ENCODE results near the gene ADGRL1. TPM values are rescaled to one million over a fixed set of nuclear protein-coding genes. Genes with fewer than 3 reads are reported as not detected.

Gene ADGRL1
- total RNA-seq, 1 donor from 2014 or later, result 47.9 TPM

DNA sequence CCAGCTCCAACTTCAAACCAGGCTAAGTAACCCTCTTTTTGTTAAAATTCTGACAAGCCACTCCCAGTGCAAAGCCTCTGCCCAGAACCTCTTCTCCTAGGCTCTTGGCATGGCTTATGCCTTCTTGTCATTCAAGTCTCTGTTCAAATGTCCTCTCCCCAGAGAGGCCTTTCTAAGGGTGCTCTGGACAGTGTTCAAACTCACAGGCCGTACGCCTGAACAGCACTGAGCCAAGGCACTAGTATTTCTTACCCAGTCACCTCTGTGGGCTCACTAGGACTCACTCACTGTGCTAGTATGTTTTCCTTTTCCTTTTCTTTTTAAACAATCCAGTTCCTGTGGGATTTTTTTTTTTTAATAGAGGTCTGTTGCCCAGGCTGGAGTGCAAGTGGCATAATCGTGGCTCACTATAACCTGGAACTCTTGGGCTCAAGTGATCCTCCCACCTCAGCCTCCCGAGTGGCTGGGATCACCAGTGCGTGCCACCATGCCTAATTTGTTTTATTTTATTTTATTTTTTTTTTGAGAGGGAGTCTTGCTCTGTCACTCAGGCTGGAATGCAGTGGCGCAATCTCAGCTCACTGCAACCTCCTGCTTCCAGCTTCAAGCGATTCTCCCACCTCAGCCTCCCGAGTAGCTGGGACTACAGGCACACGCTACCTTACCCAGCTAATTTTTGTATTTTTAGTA, 67.2 kb downstream of the ADGRL1 start:
- DNase-seq, result no peak

DNA sequence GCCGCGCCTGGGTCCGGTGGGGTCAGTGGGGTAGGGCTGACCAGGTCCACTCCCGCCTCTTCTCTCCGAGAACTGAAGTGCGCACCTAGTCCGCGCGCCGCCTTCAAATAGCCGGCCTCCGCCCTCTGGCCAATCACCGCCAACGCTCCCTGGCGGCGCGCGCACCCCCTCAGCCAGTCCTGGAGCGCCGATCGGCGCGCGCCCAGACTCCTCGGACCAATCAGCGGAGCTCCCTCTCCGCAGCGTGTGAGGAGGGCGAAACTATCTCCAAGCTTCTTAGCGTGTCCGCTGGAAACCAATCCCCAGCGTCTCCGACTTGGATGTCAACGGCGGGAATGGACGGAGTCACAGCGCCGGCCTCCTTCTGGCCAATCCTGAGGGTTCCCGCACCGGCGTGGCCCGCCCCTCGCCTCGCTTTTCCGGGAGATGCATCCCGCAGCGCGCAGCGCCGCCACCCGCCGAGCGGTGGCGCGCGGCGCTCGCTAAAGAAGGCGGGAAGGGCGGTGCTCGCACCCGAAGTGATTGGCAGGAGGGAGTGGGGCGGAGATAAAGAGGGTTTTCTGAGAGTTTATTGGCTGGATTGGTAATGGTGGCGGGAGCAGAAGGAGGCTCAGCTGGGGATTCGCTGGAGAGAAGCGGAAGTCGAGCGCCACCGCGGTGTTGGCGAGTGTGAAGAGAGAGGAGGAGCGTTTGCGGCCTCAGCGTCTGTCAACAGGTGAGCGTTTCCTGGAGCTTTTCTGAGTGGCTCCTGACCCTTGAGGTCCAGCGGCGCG, 69.3 kb downstream of the ADGRL1 start, which contains the start of gene ASF1B:
Gene ASF1B (minus strand): TSS at position 81 of the 773 bp plus-strand sequence. CDS start 133 bp downstream, outside the sequence.
- peak; percentile 99 for DNase-seq

DNA sequence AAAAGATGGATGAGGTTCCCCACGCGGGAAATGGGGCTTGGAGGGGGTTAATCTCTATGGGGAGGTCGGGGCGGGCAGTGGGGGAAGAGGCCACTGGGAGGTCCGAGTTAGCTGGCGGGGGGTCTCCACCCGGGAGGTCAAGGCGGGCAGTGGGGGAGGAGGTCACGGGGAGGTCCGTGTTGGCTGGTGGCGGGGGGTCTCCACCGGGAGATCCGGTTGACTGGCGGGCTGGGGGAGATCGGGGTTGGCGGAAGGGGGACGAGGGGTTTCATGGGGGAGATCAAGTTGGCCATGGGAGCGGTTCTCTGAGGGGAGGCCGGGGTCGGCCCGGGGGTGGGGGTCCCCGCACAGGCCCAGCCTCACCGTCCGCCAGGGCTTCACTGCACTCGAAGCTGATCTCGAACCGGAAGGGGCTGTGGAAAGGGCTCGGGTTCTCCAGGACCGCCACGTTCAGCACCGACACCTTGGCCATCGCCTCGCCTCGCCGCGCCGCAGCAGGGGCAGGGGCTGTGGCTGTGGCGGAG, 69.9 kb downstream of the ADGRL1 start:
- no peak for DNase-seq

DNA sequence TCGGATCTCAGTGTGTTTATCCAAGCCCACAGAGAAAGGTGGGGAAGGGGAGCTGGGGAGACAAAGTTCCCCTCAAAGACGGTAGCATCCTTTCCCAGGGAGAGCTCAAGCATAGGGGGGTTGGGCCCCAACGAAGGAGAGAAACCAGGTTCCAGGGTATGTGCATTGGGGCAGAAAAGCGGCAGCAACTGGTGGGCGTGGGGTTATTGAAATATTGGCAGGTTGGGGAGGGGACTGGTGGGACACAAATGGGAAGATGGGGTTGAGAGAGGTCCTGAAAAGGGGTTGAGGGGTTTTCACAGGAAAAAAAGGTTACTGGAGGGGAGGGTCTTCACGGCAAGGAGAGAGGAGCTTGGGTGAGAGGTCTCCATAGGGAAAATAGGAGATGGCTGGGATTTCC, 70.6 kb downstream of the ADGRL1 start:
- no peak for DNase-seq

DNA sequence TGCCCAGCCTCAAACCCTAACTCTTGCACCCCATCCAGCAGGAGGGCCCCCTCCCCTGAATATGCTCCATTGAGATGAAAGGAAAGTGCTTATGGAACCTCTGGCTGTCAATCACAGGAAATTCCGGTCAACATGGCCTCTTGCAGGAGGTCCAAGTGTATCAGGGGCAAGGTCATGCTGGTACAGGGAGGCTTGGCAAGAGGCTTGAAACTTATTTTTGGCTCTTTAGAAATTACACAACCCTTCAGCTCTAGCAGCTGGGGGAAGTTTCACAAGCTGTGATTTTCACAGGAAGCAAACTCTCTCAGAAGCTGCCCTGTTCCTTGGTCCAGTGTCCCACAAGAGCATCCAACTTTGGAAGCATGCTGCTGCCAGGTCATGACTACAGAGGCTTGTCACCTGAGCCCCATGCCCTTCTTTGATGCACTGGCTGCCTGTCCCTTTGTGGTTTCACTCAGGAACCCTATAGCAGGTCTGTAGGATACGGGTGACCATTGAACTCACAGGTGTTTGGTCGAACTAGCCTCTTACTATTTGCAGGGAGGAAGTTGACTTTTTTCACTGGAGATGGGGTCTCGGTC, 78.0 kb downstream of the ADGRL1 start:
- no peak for DNase-seq

DNA sequence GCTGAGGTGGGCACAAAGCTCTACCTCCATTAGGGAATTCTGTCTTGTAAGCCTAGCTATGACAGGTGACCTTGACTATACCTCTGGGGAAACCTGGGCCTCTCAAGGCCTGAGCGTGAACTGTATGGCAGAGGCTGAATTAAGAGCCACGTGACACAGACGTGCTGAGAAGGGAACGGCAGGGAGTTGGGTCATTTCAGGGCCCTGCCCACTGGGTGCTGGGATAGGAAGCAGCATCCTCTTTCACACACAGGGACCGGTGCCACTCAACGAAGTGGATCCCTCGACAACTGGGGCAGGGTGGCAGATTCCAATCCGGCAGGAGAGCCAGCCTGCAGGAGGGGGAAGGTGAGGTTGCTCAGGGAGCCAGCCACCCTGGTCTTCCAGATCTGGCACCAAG, 78.8 kb downstream of the ADGRL1 start:
- DNase-seq, result no peak

DNA sequence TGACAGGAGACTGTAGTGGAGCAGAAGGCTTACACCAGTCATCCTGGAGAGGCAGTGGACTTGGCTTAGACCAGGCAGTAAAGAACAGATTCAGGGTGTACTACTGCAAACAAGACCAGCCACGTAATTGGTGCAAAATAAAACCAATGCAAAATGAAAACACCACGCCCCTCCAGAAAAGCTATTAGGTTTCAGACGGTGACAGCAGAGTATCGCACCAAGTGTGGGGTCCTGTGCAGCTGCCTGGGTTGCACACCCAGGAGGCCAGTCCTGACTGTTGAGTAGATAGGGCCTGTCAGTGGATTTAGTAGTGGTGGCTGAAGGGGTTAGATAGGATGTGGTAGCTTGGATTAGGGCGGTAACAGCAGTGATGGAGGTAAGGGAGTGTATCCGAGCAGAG, 83.0 kb downstream of the ADGRL1 start:
- no peak for DNase-seq

DNA sequence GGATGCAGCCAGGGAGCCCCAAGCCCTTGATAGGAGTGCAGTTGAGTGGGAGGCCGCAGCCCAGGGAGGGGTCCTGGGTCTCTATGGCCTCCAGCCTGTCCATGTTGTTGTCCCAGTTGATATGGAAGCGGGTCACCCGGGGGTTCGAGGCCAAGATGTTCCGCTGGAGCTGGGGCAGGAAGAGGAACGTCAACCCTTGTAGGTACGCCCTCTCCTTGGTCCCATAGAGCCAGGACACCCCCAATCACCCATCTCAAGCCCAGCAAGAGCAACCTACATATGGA, 85.5 kb downstream of the ADGRL1 start:
- DNase-seq, result no peak

DNA sequence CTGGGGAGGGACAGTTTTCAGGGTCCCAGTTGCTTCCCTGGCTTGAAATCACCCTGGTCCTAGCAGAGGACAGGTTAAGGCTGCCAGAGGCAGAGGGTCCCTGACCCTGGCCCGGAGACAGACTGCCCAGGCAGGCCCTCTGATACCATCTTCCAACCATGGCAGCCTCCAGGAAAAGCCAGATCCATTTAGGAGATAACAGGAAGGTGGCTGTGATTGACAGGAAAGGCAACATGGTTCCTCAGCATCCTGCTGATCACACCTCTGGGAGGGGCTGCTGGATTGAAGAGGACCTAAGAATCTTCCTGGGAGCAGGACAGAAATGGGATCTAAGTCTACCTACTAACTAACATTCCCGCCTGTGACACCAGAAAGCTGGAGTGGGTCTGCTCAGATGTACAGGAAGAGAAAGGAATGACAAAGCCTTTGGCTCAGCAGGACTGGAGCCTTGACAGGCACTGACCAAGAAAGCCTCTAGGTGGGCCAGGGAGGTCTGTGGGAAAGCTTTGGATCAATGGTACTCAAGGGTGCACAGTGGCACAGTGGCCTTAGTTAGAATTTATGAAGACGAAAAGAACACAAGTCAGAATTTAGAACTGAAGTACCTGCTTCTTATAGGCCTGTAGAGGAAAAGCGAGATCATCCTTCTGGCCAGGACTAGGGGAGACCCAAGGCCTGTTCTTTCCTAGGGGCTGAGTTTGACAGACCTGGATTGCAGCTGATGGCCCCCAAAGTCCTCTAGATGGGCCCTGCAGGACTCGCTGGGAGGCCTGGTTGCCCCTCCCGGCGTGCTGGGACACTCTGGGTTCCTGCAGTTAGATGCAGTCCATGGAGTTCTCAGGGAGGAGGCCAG, 86.1 kb downstream of the ADGRL1 start:
- no peak for DNase-seq

DNA sequence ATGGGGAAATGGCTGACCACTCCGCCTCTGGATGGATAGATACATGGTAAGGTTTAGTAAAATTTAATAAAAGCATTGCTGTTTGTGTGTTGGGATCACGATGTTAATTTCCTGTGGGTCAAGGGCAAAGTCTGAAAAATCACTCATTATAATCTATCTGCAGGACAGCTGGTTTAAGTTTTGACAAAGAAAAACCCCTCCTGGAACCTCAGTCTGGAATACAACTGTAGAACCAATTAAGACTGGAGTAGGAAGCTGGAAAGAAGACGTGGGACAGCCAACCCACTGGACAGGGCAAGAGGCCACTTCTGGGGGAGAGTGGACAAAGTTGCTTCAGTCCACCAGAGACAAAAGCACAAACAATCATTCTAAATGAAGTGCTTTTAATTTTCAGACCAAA, 86.8 kb downstream of the ADGRL1 start:
- DNase-seq, result no peak

DNA sequence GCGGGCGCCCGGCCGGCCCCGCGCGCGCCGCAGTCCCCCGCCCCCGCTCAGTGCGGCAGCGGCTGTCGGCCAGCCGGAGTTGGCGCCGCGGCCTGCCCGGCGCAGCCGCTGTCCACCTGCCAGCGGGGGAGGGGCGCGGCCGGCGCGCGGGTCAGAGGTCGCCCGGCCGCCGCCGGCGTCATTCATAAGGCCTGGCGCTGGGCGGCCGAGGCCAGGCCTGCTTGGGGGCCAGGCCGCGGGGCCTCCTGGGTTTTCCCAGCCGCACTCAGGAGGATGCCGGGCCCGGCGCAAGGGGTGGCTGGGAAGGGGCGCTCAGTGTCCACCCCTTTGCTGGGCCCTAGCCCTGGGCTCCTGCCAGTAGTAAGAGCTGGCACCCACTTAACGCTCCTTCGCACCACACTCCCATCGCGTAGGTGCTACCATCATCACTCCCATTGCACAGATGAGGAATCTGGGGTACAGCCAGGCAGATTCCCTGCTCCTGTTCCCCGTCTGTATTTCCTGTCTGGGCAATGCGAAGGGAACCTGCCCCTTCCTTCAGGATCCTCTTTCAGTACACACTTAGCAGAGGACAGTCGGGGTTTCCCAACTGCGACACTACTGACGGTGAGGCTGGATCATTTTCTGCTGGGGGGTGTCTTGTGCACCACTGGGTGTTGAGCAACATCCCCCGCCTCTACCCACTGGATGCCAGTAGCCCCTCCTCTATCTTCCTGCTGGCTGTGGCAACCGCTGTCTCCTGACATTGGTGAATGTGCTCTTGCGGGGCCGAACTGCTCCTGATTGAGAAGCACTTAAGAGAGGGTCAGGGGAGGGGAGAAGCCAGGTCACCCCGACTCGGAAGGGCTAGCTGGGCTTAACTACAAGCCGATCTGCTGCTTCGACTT, 87.6 kb downstream of the ADGRL1 start:
- DNase-seq, result peak; percentile 73

DNA sequence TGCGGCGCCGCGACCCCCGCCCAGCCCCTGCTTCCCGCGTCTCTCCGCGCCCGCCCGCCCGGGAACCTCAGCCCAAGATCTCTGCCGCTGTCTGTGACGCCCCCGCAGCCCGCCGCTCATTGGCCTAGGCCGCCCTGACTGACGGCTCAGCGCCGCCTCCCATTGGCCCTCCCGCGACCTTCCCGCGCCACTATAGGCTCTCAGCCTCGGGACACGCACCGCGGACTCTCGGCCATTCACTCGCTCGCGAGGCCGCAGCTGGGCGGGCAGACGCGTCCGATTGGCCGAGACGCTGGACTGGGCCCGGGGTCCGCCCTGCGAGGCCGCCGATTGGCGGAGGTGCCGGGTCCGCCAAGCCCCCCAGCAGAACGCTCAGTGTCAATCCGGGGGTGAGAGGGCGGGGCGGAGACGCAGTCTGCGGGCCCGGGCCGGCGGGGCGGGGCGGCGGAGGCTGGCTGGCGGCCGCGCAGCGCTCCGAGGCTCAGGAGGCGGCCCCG, 88.3 kb downstream of the ADGRL1 start, which contains the start of gene PRKACA:
Gene PRKACA (minus strand): TSS at position 95 of the 497 bp plus-strand sequence. CDS start 215 bp downstream, outside the sequence.
- peak; percentile 99 for DNase-seq

DNA sequence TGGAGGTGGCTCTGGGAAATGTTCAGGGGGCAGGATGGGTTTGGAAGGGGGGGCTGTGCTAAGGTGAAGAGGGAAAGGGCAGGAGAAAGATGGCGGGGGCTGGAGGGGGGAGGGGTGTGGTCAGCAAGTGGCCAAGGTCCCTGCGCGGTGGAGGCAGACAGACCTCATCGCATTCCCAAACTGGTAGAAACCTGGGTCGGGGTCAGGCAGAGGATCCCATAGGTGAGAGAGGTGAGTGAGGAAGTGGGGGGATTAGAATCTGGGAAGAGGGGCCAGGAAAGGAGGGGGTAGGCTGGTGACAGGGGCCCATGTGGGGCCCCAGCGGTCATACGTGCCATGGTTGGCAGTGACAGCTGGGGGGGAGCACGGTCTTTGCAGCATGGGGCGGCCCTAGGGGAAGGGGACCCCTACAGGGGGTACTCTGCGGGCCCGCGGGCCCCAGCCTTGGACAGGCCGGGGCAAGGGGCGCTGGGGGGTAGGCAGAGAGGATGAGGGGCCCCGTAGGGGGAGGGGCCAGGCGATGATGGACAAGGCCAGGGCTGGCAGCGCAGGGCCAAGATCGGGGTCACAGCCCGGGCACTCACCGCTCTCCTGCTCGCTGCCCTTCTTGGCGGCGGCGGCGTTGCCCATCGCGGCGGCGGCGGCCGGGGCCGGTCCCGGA, 88.9 kb downstream of the ADGRL1 start:
- DNase-seq, result no peak

DNA sequence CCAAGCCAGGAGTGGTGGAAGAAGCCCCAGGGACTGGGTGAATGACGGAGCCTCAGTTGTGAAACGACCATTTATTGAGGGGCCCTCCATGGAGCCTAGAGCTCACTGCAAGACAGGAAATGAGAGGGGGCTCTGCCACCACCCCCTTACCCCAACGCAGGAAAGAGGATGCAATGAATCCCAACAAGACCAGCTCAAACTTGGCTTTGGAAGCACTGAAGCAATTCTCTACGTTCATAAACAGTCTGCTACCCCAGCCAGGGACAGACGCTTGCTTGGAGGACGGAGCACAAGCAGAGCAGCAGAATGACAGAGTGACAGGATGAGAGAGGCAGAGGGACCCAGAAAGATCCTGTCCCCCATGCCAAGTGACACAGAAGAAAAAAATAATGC, 89.4 kb downstream of the ADGRL1 start:
- no peak for DNase-seq

DNA sequence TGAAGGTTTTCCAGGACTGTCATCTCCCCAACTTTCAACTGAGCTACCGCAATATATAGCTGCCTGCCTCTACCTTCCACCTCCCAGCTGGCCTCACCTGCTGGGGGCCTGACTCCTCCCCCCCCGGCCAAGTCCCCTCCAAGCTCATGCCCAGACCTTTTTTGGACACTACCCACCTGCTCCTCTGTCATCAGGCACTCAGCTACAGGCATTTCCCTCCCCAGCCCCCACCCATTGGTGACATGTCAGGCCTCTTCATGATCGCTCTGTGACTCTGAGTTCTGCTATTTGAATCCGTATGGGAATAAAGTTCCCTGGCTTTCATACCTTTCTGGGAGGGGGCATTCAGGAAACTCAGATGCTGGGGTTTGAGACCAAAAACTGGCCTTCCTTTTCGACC, 90.2 kb downstream of the ADGRL1 start:
- no peak for DNase-seq

DNA sequence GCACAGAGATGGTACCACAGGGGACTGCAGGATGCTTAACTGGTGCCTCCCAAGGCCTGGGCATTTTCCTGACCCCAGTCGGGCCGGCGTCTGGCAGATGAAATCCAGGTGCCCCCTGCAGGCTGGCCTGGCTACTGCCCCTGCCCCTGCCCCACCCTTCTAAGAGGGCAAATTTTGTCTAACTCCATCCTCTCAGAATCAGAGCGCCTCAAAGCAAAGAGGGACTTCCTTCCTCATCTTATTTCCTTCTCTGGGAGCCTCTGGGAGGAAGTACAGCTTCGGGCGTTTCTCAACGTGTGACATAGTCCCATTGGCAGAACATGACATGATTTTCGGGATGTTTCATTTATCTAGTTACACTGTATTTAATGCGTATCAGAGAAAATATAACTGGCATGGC, 91.1 kb downstream of the ADGRL1 start:
- no peak for DNase-seq

DNA sequence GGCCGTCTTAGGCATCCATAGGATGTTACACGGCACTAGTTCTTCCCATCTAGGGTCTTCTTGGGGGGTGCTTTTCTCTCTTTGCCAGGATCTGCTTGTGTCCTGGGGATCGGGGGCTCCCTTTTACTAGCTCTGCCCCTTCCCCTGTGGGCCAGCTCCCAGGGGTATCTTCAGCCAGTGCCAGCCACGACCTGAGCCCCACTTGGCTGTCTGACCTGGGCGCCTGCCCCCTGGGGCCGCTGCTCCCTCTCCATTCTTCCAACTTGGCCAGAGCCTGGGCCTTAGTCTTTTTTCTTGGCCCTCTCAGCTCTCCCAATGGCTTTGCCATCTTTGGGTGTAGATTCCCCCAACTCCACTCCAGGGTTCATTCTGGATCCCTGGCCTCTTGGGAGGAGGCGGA, 91.5 kb downstream of the ADGRL1 start:
- no peak for DNase-seq

DNA sequence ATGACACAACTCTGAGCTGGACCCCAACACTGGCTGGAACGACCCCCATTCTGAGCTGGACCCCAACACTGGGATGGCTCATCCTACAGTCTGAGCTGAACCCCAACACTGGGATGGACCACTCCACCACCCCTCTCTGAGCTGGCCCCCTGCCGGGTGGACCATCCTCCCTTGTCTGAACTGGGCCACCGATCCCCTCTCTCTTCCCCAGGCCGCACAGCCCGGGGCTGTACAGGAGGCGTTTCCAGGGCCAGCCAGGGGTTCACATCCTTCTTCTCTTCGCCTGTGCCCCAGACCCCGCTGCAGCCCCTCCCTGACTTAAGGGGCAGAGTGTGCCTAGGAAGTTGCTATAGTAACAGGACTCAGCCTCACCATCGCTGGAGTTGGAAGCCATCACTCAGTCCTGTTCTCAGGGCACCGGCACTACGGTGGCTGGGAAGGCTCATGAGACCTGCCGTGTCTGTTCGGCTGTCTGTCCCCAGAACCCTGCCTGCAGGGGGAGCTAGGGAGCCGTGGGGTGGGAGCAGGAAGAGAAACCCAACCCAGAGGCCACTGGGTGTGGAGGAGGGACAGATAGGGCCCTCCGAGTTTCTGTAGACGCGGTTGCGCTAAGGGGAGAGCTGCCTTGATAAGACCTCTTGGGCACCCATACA, 92.1 kb downstream of the ADGRL1 start:
- DNase-seq, result no peak

DNA sequence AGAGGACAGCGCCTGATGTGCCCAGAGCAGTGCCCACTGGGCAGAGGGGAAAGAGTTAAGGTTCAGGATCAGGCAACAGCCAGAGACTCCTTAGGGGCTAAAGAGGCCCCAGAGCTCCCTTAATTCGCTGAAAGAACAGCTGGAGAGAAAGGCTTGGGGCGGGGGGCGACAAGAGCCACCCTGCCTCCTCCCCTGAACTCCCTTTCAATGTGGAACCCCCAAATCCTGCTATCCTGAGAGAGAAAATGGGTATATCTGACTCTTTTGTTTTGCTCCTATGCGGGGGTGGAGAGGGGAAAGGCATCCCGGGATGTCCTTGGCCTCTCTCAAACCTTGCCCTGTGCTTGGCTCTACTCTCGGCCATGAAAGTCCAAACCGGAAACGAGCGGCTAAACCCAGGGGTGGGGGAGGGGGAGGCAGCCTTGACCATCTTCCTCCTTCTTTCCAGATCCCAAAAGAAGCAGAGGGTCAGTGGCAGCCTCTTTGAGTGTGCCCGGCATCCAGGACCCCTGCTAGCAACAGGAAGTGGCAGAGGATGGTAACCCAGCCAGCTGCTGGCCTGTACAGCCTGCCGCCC, 93.1 kb downstream of the ADGRL1 start:
- DNase-seq, result no peak
